HepG2 (cell line): Measurements from ENCODE around the gene SWI5. TPM values are rescaled to one million over a fixed set of nuclear protein-coding genes. Genes with fewer than 3 reads are reported as not detected.

Source experiments
- KDM2A ChIP-seq: sonication (generic); formaldehyde crosslinking; IDR thresholded peaks from 2 replicates; pipeline ENCODE4 v1.4.0; 2020; ENCODE audit warnings: low read depth, missing genetic modification reagents, borderline replicate concordance
- PRMT3 ChIP-seq: sonication (generic); formaldehyde crosslinking; IDR thresholded peaks from 2 replicates; pipeline ENCODE4 v1.8.1; 2022; ENCODE audit warnings: low read depth, mild to moderate bottlenecking, moderate library complexity, missing genetic modification reagents, borderline replicate concordance
- YEATS2 ChIP-seq: sonication (generic); formaldehyde crosslinking; IDR thresholded peaks from 2 replicates; pipeline ENCODE4 v1.4.0; 2020; ENCODE audit warnings: missing genetic modification reagents, borderline replicate concordance
- ZNF383 ChIP-seq: sonication (generic); formaldehyde crosslinking; IDR thresholded peaks from 2 replicates; pipeline ENCODE4 v1.4.0; 2020; ENCODE audit warnings: missing genetic modification reagents, mild to moderate bottlenecking, borderline replicate concordance
- ZNF549 ChIP-seq: sonication (generic); formaldehyde crosslinking; IDR thresholded peaks from 2 replicates; pipeline ENCODE4 v1.5.0; 2020; ENCODE audit warnings: missing genetic modification reagents
- ZNF83 ChIP-seq: sonication (generic); formaldehyde crosslinking; IDR thresholded peaks from 2 replicates; pipeline ENCODE4 v1.4.0; 2020; ENCODE audit warnings: missing genetic modification reagents, mild to moderate bottlenecking, borderline replicate concordance
- polyA plus RNA-seq, 8 experiments: library from polyadenylated mRNA; depleted of rRNA in 3 of 8; stranded (reverse) in 7 of 8; unstranded in 1 of 8; fragments of >200 nt; fragmentation: Illumina TruSeq in 4 of 8; extraction: Trizol in 4 of 8; gene quantifications; 2 replicates each; pipeline versions ENCODE4 v1.2.1 to v1.2.3, GENCODE V29; 2011 to 2016; ENCODE audit warnings: low read depth in 4 of 8, missing spikeins in 1 of 8, mixed read lengths in 1 of 8; ENCODE audit not compliant: insufficient read depth in 1 of 8
- total RNA-seq, 5 experiments: library from RNA; depleted of rRNA; stranded (reverse); fragments of >200 nt; fragmentation: Illumina TruSeq; extraction: Trizol; gene quantifications; 2 replicates each; pipeline ENCODE4 v1.2.3, GENCODE V29; 2016; ENCODE audit warnings: low read depth in 1 of 5
- TF ChIP-seq, protein P1 (sequence below): fragments of 450-650 bp; IDR thresholded peaks from 2 replicates; pipeline ENCODE4 v1.6.1; 2017; ENCODE audit warnings: mild to moderate bottlenecking
- TF ChIP-seq, protein P2 (sequence below): sonication (generic); formaldehyde crosslinking; IDR thresholded peaks from 2 replicates; pipeline ENCODE4 v1.5.0; 2020; ENCODE audit warnings: missing genetic modification reagents, mild to moderate bottlenecking, borderline replicate concordance
- TF ChIP-seq, protein P3 (sequence below): sonication (generic); formaldehyde crosslinking; IDR thresholded peaks from 2 replicates; pipeline ENCODE4 v1.5.1; 2020; ENCODE audit warnings: missing genetic modification reagents, mild to moderate bottlenecking, borderline replicate concordance
- TF ChIP-seq, protein P4 (sequence below): sonication (generic); formaldehyde crosslinking; IDR thresholded peaks from 2 replicates; pipeline ENCODE4 v1.5.1; 2020; ENCODE audit warnings: mild to moderate bottlenecking, missing genetic modification reagents, moderate library complexity

Gene SWI5
- total and polyA plus RNA-seq, 2 of the 13 experiments (the other 11 are each of a cell fraction or from before 2014, with no cell fraction given): 39.2 to 41.0 TPM

GRCh38 chr9:128276008-128276573 is at the start of gene SWI5 (continued):
- TF ChIP-seq KDM2A (peak; percentile 70; the same call in 1 of the 2 replicates), ZNF383 (CRISPR knock-in tag) (no peak), PRMT3 (no peak), ZNF549 (no peak), ZNF83 (no peak; the same call in 1 of the 2 replicates), YEATS2 (CRISPR knock-in tag) (peak; percentile 54; the same call in 1 of the 2 replicates)
- TF ChIP-seq, protein P1, sequence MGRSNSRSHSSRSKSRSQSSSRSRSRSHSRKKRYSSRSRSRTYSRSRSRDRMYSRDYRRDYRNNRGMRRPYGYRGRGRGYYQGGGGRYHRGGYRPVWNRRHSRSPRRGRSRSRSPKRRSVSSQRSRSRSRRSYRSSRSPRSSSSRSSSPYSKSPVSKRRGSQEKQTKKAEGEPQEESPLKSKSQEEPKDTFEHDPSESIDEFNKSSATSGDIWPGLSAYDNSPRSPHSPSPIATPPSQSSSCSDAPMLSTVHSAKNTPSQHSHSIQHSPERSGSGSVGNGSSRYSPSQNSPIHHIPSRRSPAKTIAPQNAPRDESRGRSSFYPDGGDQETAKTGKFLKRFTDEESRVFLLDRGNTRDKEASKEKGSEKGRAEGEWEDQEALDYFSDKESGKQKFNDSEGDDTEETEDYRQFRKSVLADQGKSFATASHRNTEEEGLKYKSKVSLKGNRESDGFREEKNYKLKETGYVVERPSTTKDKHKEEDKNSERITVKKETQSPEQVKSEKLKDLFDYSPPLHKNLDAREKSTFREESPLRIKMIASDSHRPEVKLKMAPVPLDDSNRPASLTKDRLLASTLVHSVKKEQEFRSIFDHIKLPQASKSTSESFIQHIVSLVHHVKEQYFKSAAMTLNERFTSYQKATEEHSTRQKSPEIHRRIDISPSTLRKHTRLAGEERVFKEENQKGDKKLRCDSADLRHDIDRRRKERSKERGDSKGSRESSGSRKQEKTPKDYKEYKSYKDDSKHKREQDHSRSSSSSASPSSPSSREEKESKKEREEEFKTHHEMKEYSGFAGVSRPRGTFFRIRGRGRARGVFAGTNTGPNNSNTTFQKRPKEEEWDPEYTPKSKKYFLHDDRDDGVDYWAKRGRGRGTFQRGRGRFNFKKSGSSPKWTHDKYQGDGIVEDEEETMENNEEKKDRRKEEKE: no peak
- TF ChIP-seq, protein P2, sequence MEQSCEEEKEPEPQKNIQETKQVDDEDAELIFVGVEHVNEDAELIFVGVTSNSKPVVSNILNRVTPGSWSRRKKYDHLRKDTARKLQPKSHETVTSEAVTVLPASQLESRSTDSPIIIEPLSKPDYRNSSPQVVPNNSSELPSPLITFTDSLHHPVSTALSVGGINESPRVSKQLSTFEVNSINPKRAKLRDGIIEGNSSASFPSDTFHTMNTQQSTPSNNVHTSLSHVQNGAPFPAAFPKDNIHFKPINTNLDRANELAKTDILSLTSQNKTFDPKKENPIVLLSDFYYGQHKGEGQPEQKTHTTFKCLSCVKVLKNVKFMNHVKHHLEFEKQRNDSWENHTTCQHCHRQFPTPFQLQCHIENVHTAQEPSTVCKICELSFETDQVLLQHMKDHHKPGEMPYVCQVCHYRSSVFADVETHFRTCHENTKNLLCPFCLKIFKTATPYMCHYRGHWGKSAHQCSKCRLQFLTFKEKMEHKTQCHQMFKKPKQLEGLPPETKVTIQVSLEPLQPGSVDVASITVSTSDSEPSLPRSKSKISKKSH (CRISPR knock-in tag): no peak
- TF ChIP-seq, protein P3, sequence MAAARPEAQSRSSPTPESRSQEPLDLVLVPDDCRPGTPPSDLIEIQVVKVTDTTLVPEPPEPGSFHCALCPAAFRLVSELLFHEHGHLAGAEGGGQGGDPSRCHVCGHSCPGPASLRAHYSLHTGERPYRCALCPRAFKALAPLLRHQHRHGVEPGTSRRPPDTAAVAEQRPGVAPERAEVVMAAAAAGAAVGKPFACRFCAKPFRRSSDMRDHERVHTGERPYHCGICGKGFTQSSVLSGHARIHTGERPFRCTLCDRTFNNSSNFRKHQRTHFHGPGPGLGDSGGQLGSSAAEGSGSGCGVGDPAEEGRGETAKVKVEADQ (CRISPR knock-in tag): peak; percentile 83; the same call in 1 of the 2 replicates
- TF ChIP-seq, protein P4, sequence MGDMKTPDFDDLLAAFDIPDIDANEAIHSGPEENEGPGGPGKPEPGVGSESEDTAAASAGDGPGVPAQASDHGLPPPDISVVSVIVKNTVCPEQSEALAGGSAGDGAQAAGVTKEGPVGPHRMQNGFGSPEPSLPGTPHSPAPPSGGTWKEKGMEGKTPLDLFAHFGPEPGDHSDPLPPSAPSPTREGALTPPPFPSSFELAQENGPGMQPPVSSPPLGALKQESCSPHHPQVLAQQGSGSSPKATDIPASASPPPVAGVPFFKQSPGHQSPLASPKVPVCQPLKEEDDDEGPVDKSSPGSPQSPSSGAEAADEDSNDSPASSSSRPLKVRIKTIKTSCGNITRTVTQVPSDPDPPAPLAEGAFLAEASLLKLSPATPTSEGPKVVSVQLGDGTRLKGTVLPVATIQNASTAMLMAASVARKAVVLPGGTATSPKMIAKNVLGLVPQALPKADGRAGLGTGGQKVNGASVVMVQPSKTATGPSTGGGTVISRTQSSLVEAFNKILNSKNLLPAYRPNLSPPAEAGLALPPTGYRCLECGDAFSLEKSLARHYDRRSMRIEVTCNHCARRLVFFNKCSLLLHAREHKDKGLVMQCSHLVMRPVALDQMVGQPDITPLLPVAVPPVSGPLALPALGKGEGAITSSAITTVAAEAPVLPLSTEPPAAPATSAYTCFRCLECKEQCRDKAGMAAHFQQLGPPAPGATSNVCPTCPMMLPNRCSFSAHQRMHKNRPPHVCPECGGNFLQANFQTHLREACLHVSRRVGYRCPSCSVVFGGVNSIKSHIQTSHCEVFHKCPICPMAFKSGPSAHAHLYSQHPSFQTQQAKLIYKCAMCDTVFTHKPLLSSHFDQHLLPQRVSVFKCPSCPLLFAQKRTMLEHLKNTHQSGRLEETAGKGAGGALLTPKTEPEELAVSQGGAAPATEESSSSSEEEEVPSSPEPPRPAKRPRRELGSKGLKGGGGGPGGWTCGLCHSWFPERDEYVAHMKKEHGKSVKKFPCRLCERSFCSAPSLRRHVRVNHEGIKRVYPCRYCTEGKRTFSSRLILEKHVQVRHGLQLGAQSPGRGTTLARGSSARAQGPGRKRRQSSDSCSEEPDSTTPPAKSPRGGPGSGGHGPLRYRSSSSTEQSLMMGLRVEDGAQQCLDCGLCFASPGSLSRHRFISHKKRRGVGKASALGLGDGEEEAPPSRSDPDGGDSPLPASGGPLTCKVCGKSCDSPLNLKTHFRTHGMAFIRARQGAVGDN: peak; percentile 63
